Mesenchymal stem cell (in vitro differentiated cells and primary cell): ENCODE results near the gene PCK2.

Experiments used
- DNase-seq: peaks from one replicate; pipeline ENCODE4 v3.0.0-alpha.2; 2013
- H2AFZ ChIP-seq: one replicate; pipeline ENCODE4 v1.6.1; 2013; ENCODE audit warnings: low read depth, mild to moderate bottlenecking, control low read depth, inconsistent platforms, low read length, moderate library complexity
- H2AK5ac ChIP-seq: 2 replicates; pipeline ENCODE4 v1.6.1; 2013; ENCODE audit warnings: low read length, moderate library complexity, mild to moderate bottlenecking, inconsistent platforms; ENCODE audit not compliant: severe bottlenecking
- H2BK120ac ChIP-seq: one replicate; pipeline ENCODE4 v1.6.1; 2013; ENCODE audit warnings: low read depth, mild to moderate bottlenecking, inconsistent platforms, low read length, moderate library complexity
- H2BK12ac ChIP-seq, 2 experiments: one replicate each; pipeline ENCODE4 v1.6.1; 2013; ENCODE audit warnings: inconsistent platforms in 2 of 2, low read length in 2 of 2, mild to moderate bottlenecking in 2 of 2, moderate library complexity in 2 of 2, control low read depth in 1 of 2
- H2BK15ac ChIP-seq: one replicate; pipeline ENCODE4 v1.6.1; 2013; ENCODE audit warnings: mild to moderate bottlenecking, low read depth, inconsistent platforms; ENCODE audit not compliant: poor library complexity, severe bottlenecking
- H2BK5ac ChIP-seq: 2 replicates; pipeline ENCODE4 v1.6.1; 2013; ENCODE audit warnings: low read depth, mild to moderate bottlenecking, low read length, control low read depth, inconsistent platforms; ENCODE audit not compliant: poor library complexity, severe bottlenecking
- H3K14ac ChIP-seq, 2 experiments: one replicate each; pipeline ENCODE4 v1.6.1; 2013; ENCODE audit warnings: inconsistent platforms in 2 of 2, low read length in 2 of 2, control low read depth in 1 of 2, mild to moderate bottlenecking in 1 of 2, moderate library complexity in 1 of 2
- H3K18ac ChIP-seq, 2 experiments: one replicate each; pipeline ENCODE4 v1.6.1; 2013; ENCODE audit warnings: inconsistent platforms in 2 of 2, low read length in 2 of 2, control low read depth in 1 of 2, low read depth in 1 of 2, mild to moderate bottlenecking in 1 of 2
- H3K23ac ChIP-seq, 2 experiments: one replicate each; pipeline ENCODE4 v1.6.1; 2013; ENCODE audit warnings: inconsistent platforms in 2 of 2, low read length in 2 of 2, mild to moderate bottlenecking in 2 of 2, moderate library complexity in 2 of 2, control low read depth in 1 of 2
- H3K27ac ChIP-seq: 2 replicates; pipeline ENCODE4 v1.5.1; 2013; ENCODE audit warnings: mild to moderate bottlenecking, moderate library complexity, low read length, control low read depth, inconsistent platforms; ENCODE audit not compliant: poor library complexity, severe bottlenecking
- H3K27me3 ChIP-seq, 2 experiments: 2 replicates each; pipeline versions ENCODE4 v1.6.1 to v1.7.0; 2013; ENCODE audit warnings: low read length in 2 of 2, mild to moderate bottlenecking in 2 of 2, moderate library complexity in 2 of 2, control low read depth in 1 of 2, inconsistent platforms in 1 of 2; ENCODE audit not compliant: control insufficient read depth in 1 of 2, insufficient read depth in 1 of 2
- H3K36me3 ChIP-seq, 2 experiments: 2 replicates each; pipeline versions ENCODE4 v1.6.1 to v1.7.0; 2013; ENCODE audit warnings: low read length in 2 of 2, control low read depth in 1 of 2, inconsistent platforms in 1 of 2, low read depth in 1 of 2, mild to moderate bottlenecking in 1 of 2; ENCODE audit not compliant: insufficient read depth in 2 of 2, control insufficient read depth in 1 of 2
- H3K4ac ChIP-seq, 2 experiments: one replicate each; pipeline ENCODE4 v1.6.1; 2013; ENCODE audit warnings: inconsistent platforms in 2 of 2, low read length in 2 of 2, mild to moderate bottlenecking in 2 of 2, moderate library complexity in 2 of 2, control low read depth in 1 of 2, low read depth in 1 of 2
- H3K4me1 ChIP-seq: 2 replicates; pipeline ENCODE4 v1.6.1; 2013; ENCODE audit warnings: low read depth, low read length, control low read depth; ENCODE audit not compliant: control insufficient read depth, insufficient read depth
- H3K4me2 ChIP-seq: 2 replicates; pipeline ENCODE4 v1.6.1; 2013; ENCODE audit warnings: low read length, mild to moderate bottlenecking, inconsistent platforms; ENCODE audit not compliant: poor library complexity, severe bottlenecking
- H3K4me3 ChIP-seq, 2 experiments: 2 replicates each; pipeline versions ENCODE4 v1.5.1 to v1.7.0; 2013; ENCODE audit warnings: low read length in 2 of 2, mild to moderate bottlenecking in 2 of 2, control low read depth in 1 of 2, low read depth in 1 of 2; ENCODE audit not compliant: insufficient read depth in 1 of 2
- H3K79me1 ChIP-seq: replicated peaks from 2 replicates; pipeline ENCODE4 v1.6.1; 2013; ENCODE audit warnings: mild to moderate bottlenecking, control low read depth, low read length, inconsistent platforms; ENCODE audit not compliant: poor library complexity, severe bottlenecking
- H3K9ac ChIP-seq: 2 replicates; pipeline ENCODE4 v1.7.0; 2013; ENCODE audit warnings: mild to moderate bottlenecking, low read length, moderate library complexity
- H3K9me3 ChIP-seq: 2 replicates; pipeline ENCODE4 v1.7.0; 2013; ENCODE audit warnings: mild to moderate bottlenecking, low read length; ENCODE audit not compliant: control insufficient read depth
- H4K8ac ChIP-seq: one replicate; pipeline ENCODE4 v1.6.1; 2013; ENCODE audit warnings: inconsistent platforms, mild to moderate bottlenecking, low read length, moderate library complexity
- H4K91ac ChIP-seq: one replicate; pipeline ENCODE4 v1.6.1; 2013; ENCODE audit warnings: mild to moderate bottlenecking, low read length, inconsistent platforms
- WGBS: methylation state at CpG from one replicate; pipeline ENCODE4 v1.1.7; 2013; ENCODE audit warnings: mixed read lengths; 5-methylcytosine and 5-hydroxymethylcytosine counted together

The PCK2 gene

GRCh38 chr14:24141097-24141880 lies 47.2 kb downstream of the PCK2 start, which contains the start of gene EMC9:
EMC9 (minus strand) TSS chr14:24141591; CDS start chr14:24141304, 287 bp downstream.
- H3K36me3 ChIP-seq = peaks cover 32 to 52% of the 10 kb centered on the region in 2 experiments
- under 1% methylated on average over 64 of the region's 65 CpGs for WGBS

GRCh38 chr14:24143511-24143910 lies 49.4 kb downstream of the PCK2 start:
- Histone ChIP-seq H2BK15ac (no peak overlapping the region), H2AFZ (no peak overlapping the region), H4K91ac (no peak overlapping the region), H4K8ac (no peak overlapping the region), H3K79me1 (peaks cover 25% of the 10 kb centered on the region), H3K27ac (no peak overlapping the region), H3K9ac (peak overlapping the region; percentile 12), H2BK120ac (no peak overlapping the region), H3K4me3 (peak overlapping the region in 1 of 2 experiments; percentile 6), H3K23ac (no peak overlapping the region), H3K36me3 (peaks cover 21 to 38% of the 10 kb centered on the region in 2 experiments), H3K9me3 (no peaks in the 10 kb centered on the region), H2BK5ac (no peak overlapping the region), H3K18ac (no peak overlapping the region), H2AK5ac (no peak overlapping the region), H3K14ac (no peak overlapping the region), H3K4me1 (peaks cover 21% of the 10 kb centered on the region), H3K4me2 (no peak overlapping the region), H2BK12ac (no peak overlapping the region), H3K27me3 (no peaks in the 10 kb centered on the region), H3K4ac (no peak overlapping the region)
- 38% methylated on average over 2 of the region's 2 CpGs for WGBS
- peak; percentile 38 for DNase-seq

More at GRCh38 chr14:24141097-24141880, 47.2 kb downstream of the PCK2 start, which contains the start of gene EMC9:
- H2BK15ac ChIP-seq = no peak within 1 kb of the TSS
- H2BK12ac ChIP-seq = peak within 1 kb of the TSS; percentile 35 to 68
- peaks cover 40% of the 10 kb centered on the region for H3K79me1 ChIP-seq
- no peak within 1 kb of the TSS for H2AK5ac ChIP-seq
- H3K18ac ChIP-seq = peak within 1 kb of the TSS; percentile 24 to 96
- peak; percentile 99 for DNase-seq
- H3K9ac ChIP-seq = peak within 1 kb of the TSS; percentile 92
- H3K4me2 ChIP-seq = peak within 1 kb of the TSS; percentile 80
- H4K91ac ChIP-seq = peak within 1 kb of the TSS; percentile 40
- no peaks in the 10 kb centered on the region for H3K9me3 ChIP-seq
- H2AFZ ChIP-seq = peak within 1 kb of the TSS; percentile 76
- peak within 1 kb of the TSS; percentile 95 for H3K27ac ChIP-seq
- H3K14ac ChIP-seq = peak within 1 kb of the TSS in 1 of 2 experiments; percentile 98
- no peaks in the 10 kb centered on the region for H3K27me3 ChIP-seq
- peak within 1 kb of the TSS; percentile 68 to 94 for H3K4me3 ChIP-seq
- peak within 1 kb of the TSS in 1 of 2 experiments; percentile 80 for H3K4ac ChIP-seq
- no peak within 1 kb of the TSS for H2BK120ac ChIP-seq
- H4K8ac ChIP-seq = peak within 1 kb of the TSS; percentile 92
- H2BK5ac ChIP-seq = peak within 1 kb of the TSS; percentile 57
- no peak within 1 kb of the TSS for H3K23ac ChIP-seq
- H3K4me1 ChIP-seq = peaks cover 23% of the 10 kb centered on the region

GRCh38 chr14:24144451-24144850 lies 50.3 kb downstream of the PCK2 start:
- Histone ChIP-seq H3K4me1 (peaks cover 20% of the 10 kb centered on the region), H4K8ac (no peak overlapping the region), H3K79me1 (peaks cover 19% of the 10 kb centered on the region), H3K4me2 (no peak overlapping the region), H3K23ac (no peak overlapping the region), H2BK5ac (no peak overlapping the region), H4K91ac (no peak overlapping the region), H3K18ac (no peak overlapping the region), H2AFZ (no peak overlapping the region), H2BK120ac (no peak overlapping the region), H3K4me3 (no peak overlapping the region), H2AK5ac (no peak overlapping the region), H3K9me3 (no peaks in the 10 kb centered on the region), H2BK15ac (no peak overlapping the region), H3K4ac (no peak overlapping the region), H3K14ac (no peak overlapping the region), H3K27ac (no peak overlapping the region), H3K27me3 (no peaks in the 10 kb centered on the region), H3K36me3 (peaks cover 15 to 34% of the 10 kb centered on the region in 2 experiments), H3K9ac (no peak overlapping the region), H2BK12ac (no peak overlapping the region)
- WGBS = 100% methylated on average over 1 of the region's 1 CpG
- DNase-seq = no peak

- Histone ChIP-seq H3K23ac (no peak overlapping the region), H3K14ac (no peak overlapping the region), H2BK5ac (no peak overlapping the region), H4K8ac (no peak overlapping the region), H4K91ac (peak overlapping the region; percentile 7), H3K4me2 (peak overlapping the region; percentile 76), H2BK120ac (no peak overlapping the region), H3K4me3 (peak overlapping the region in 1 of 2 experiments; percentile 96), H3K27ac (peak overlapping the region; percentile 81), H2BK12ac (peak overlapping the region in 1 of 2 experiments; percentile 25), H3K18ac (no peak overlapping the region), H3K9ac (peak overlapping the region; percentile 94), H3K79me1 (peaks cover 23% of the 10 kb centered on the region), H3K4ac (no peak overlapping the region), H2AFZ (no peak overlapping the region), H3K9me3 (no peaks in the 10 kb centered on the region), H3K27me3 (no peaks in the 10 kb centered on the region), H2BK15ac (no peak overlapping the region), H3K4me1 (peaks cover 18% of the 10 kb centered on the region), H2AK5ac (peak overlapping the region; percentile 30), H3K36me3 (peaks cover 19 to 37% of the 10 kb centered on the region in 2 experiments)
- 93% methylated on average over 1 of the region's 2 CpGs for WGBS
- DNase-seq = no peak
Observed at GRCh38 chr14:24145219-24145618, 51.1 kb downstream of the PCK2 start.
